DMS153 (cell line): ENCODE results near the gene MPP2.
"Not testable (repeated sequence)": the region's sequence is repeated elsewhere in the genome, so short reads cannot be mapped to it uniquely, and the experiment has no call there.

ENCODE experiments used
- DNase-seq: peaks from one replicate; lab custom pipeline; 2025; lab: John Stamatoyannopoulos, UW

The MPP2 gene

DNA sequence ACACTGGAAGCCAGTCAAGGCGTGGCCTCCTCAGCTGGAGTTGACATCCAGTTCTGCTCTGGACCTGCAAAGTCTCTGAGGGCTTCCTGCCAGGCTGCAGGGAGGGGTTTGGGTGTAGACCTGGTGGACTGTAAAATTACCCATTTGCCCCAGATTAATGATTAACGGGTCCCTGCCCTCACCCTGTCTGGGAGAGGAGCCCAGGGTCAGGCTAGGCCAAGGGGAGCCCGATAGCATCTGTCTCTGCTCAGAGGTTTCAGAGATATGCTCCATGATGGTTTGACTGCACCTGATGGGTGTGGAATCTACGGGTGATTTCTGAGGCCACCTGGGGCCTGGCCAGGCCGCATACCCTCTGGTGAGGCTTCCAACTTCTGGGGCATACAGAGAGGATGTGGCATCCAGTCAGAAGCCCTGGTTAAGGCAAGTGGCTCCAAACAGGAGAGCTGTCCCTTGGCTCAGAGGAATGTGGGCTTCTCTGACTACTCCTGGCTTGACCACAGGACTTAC is 23.8 kb upstream of the MPP2 start:
- no peak for DNase-seq

DNA sequence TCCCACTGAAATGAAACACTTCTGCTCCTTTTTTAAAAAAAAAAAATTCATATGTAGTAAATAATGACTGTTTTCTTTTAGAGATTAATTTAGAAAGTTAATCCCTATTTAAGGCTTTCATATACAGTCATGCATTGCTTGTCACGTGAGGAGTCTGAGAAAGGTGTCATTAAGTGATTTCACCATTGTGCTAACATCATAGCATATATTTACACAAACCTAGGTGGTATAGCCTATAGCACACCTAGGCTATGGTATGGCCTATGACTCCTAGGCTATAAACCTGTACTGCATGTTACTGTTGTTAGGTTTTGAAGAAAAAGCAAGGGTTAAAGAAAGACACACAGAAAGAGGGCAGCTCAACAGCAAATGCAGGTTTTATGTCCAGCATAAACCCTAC is 21.3 kb upstream of the MPP2 start:
- no peak for DNase-seq

GRCh38 chr17:43927929-43928328 is 20.6 kb upstream of the MPP2 start:
- DNase-seq: not testable (repeated sequence)

GRCh38 chr17:43927060-43927864 is 19.9 kb upstream of the MPP2 start:
- DNase-seq: no peak

GRCh38 chr17:43924558-43924957 is 17.2 kb upstream of the MPP2 start:
- DNase-seq: no peak

DNA sequence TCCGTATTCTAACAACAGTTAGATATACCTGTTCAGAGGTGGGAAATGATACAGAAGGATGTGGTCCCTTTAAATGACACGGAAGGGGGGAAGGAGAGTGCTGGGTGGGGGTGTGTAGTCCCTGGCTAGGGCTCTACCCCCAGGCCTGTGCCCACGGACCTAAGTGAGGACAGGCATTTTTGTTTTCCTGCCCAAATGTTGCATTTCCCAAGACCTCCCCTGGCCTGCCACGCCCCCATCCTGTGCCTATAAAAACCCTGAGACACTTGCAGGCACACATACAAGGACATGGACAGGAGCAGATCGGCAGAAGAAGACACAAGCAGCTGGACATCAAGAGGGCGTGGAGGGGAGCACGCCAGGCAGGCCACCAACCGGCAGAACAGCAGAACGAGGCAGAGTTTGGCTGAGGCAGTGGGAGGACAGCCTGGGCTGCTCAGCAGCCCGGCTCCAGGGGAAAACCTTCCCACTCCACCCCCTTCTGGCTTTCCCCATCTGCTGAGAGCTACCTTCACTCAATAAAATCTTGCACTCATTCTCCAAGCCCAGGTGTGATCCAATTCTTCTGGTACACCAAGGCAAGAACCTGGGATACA is 13.3 kb upstream of the MPP2 start:
- no peak for DNase-seq

DNA sequence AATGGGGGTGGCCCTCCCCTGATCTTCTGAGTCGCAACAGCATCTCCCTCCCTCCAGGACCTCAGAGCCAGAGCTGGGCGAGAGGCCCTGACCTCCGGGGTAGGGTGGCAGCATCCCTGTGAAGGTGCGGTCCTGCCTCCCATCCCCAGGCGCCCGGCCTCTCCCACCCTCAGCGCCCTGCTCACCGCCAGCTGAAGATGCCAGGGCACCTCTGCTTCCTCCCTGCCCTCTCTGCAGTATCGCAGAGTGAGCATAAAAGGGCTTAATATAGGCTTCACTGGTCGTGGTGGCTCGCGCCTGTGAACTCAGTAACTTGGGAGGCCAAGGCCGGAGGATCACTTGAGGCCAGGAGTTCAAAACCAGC is 10.7 kb upstream of the MPP2 start:
- no peak for DNase-seq

- no peak for DNase-seq
These were observed 10.2 kb upstream of the MPP2 start for GRCh38 chr17:43917348-43918025.

DNA sequence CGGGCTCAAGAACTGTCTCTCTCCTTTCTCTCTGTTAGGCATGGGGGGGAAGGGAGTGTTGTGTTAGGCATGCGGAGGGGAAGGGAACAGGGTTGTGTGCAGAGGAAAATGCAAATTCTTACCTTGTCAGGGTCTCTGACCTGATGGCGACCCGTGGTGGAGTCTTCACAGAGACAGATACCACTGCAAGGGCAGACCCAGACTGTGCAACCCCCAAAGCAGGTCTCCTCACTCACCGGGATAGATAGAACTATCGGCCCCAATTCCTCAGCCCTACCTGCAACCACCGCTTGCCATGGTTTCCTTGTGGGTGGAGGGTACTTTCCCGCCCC is 9.6 kb upstream of the MPP2 start:
- DNase-seq: no peak

DNA sequence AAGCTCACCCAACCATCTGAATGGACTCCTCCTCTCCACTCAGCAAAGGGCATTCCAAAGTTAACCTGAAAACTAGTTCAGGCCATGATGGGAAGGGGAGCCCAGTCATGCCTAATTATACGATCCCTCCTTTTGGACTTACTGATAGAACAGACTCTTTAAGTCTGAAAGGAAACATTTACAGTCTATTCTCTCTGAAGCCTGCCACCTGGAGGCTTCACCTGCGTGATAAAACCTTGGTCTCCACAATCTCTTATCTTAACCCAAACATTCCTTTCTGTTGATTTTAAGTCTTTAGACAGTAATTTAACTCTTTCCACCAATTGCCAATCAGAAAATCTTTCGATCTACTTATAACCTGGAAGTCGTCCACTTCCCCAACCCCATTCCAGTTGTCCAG is 9.0 kb upstream of the MPP2 start:
- no peak for DNase-seq

DNA sequence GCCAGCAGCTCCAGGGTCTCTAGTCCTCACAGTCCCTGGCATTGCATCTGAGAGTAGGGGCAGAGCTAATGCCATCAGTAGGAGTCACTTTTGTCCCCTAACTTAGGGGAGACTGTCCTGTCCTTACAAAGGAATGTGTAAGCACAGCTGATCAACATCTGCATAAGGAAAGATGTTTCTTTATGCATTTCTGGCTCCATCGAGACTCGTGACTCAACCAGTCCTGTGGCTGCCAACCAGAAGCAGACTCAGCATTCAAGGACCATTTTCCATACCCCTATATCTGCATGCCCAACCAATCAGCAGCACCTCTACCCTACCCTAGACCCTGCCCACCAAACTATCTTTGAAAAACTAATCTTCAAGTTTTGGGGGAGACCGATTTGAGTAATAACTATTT is 8.2 kb upstream of the MPP2 start:
- no peak for DNase-seq

GRCh38 chr17:43914451-43914850 is 7.1 kb upstream of the MPP2 start:
- DNase-seq: no peak

- DNase-seq: no peak
These were observed 6.2 kb upstream of the MPP2 start for GRCh38 chr17:43913584-43913983.

GRCh38 chr17:43912635-43913304 is 5.4 kb upstream of the MPP2 start:
- DNase-seq: no peak

- no peak for DNase-seq
These were observed 4.6 kb upstream of the MPP2 start for GRCh38 chr17:43911904-43912303.

DNA sequence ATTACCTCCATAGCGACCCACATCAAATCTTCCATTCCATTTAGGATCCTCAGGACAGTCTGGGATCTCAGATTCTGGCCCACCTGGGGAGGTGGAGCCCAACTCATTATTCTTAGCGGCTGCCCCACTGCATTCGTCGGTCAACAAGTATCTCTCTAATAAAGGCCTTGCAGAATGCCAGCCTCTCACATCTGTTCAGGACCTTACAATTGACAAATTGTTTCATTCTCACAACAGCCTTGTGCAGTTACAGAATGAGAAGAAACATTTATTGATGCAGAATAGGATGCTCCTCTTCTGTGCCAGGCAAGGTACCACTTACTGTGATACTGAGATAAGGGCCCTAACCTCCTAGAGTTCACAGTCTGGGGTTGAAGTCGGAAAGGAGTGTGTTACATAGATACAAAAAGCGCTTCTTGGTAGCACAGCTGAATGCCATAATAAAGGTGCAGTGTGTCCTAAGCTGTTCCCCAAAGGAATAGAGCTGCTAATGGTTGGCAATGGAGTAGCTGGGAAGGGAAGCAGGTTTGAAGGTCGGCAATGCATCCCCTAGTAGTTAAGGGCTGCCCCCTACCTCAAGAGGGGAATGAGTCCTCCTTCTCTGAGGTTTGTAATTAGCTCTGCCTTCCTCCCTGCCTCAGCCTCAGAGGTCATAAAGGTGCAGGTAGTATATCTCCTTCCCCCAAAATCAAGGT is 2.3 kb upstream of the MPP2 start:
- DNase-seq: no peak

DNA sequence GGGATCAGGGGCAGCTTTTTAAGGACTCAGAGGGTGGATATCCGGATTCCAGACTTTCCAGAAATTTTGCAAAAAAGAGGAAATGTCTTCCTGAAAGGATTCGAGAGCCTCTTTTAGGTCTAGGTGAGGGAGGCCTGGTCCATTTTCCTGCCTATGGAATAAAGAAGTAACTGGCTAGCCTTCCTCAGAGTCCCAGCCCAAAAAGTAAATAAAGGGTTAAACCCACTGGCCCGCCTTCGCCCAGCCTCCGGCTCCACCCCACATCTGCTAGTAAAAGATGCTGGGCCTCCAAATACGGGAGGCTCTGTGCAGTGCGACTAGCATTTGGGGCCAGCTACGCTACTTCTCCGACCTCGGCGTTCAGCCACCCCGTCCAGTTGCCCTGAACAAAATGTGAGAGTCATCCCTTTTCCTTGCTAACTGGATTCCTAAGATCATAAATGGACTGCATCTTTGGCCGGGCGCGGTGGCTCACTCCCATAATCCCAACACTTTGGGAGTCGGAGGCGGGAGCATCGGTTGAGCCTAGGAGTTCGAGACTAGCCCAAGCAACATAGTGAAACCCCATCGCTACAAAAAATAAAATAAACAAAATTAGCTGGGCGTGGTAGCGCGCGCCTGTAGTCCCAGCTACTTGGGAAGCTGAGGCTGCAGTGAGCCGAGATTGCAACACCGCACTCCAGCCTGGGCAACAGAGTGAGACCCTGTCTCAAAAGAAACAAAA is 824 bp upstream of the MPP2 start:
- DNase-seq: no peak

DNA sequence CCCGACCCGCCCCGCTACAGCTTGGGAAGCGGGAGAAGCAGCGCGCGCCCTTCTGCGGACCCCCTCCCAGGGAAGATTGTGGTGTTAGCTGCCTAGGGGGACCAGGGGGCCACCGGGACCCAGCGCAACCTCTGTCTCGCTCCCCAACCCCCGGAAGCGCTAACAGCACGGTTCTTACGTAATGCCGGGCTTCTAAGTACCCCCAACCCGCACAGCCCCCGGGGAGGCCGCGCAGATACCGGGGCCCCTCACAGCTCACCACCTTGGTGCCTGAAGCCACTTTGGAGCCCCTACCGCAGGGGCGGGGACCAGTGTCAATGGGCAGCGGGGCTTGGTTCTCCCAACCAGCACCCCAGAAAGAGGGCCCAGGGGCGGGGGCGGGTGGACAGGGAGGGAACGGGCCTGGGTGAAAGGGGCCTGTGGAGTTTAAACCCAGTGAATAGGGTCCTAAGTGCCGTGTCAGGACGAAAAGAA is 348 bp downstream of the MPP2 start:
- no peak for DNase-seq

GRCh38 chr17:43905985-43906852 is 1.1 kb downstream of the MPP2 start:
- DNase-seq: no peak

GRCh38 chr17:43905400-43905984 is 1.8 kb downstream of the MPP2 start:
- DNase-seq: no peak
